GM04503 (cell line): ENCODE results near the gene SMYD4.

Source experiments
- DNase-seq: peaks from one replicate; pipeline ENCODE4 v3.0.0-alpha.2; 2012; ENCODE audit warnings: low read depth

The SMYD4 gene

DNA sequence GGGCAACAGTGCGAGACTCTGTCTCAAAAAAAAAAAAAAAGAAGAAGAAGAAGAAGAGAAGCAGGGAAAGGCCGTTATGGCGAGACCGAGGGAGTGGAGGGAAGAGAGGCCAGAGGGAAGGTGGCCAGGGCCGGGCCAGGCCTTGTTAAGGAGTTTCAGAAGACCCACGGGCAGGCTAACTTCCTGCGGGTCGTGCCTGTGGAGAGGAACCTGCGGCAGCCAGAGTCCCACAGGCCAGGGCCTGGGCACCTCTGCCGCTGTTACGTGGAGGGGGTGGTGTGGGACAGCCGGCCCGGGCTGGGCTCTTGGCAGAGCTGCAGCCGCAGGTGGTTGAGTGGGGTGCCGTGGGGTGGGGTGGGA, 99.8 kb downstream of the SMYD4 start:
- no peak for DNase-seq
